Measurements from ENCODE around the gene ROMO1. TPM values are rescaled to one million over a fixed set of nuclear protein-coding genes. Genes with fewer than 3 reads are reported as not detected.

ROMO1 gene
- total and polyA plus RNA-seq, 2 of the 8 experiments (the other 6 are each of a cell fraction or from before 2014, with no cell fraction given), result 164 to 702 TPM

GRCh38 chr20:35660122-35660937 is 38.9 kb upstream of the ROMO1 start:
- Histone ChIP-seq H4K91ac (replicated peaks; ENCODE audit: insufficient read length, low read length) (no peak overlapping the region), H3K79me1 (ENCODE audit: low read depth, low read length) (no peaks in the 10 kb centered on the region), H3K9ac (replicated peaks in 1 of 4; ENCODE audit: extremely low read depth in 1 of 4, low read depth in 3 of 4, low read length in 3 of 4) (no peak overlapping the region), H2BK120ac (replicated peaks; ENCODE audit: low read depth, low read length) (no peak overlapping the region), H3K23me2 (ENCODE audit: low read depth, low read length) (peaks cover 9% of the 10 kb centered on the region), H3K4ac (replicated peaks; ENCODE audit: insufficient read length, low read depth, low read length) (no peak overlapping the region), H3K56ac (replicated peaks; ENCODE audit: insufficient read length, low read depth, low read length) (no peak overlapping the region), H2AFZ (ENCODE audit: low read length) (no peak overlapping the region), H2BK15ac (ENCODE audit: low read length) (no peak overlapping the region), H3K23ac (ENCODE audit: insufficient read length) (no peak overlapping the region), H3K9me3 (ENCODE audit: insufficient read depth in 2 of 2, low read depth in 1 of 2, low read length in 1 of 2) (no peaks in the 10 kb centered on the region), H3K79me2 (ENCODE audit: control insufficient read depth in 1 of 2, insufficient read depth in 2 of 2, low read length in 2 of 2) (peaks cover 71 to 95% of the 10 kb centered on the region in 2 experiments), H2BK5ac (ENCODE audit: low read depth, low read length) (no peak overlapping the region), H3K14ac (ENCODE audit: insufficient read length) (no peak overlapping the region), H3K4me1 (replicated peaks in 1 of 4; ENCODE audit: control insufficient read depth in 3 of 4, insufficient read depth in 4 of 4, low read length in 3 of 4) (peaks cover 0 to 7% (median 0%) of the 10 kb centered on the region in 4 experiments; a peak in 3 of 7 replicates), H3K36me3 (ENCODE audit: control insufficient read depth in 2 of 4, insufficient read depth in 4 of 4, low read length in 3 of 4) (peaks cover 0 to 6% (median under 1%) of the 10 kb centered on the region in 4 experiments; a peak in 2 of 8 replicates), H2BK20ac (ENCODE audit: low read length) (no peak overlapping the region), H2BK12ac (ENCODE audit: low read depth, low read length) (no peak overlapping the region), H3K4me3 (ENCODE audit: extremely low read depth in 1 of 4, insufficient read depth in 2 of 4, low read depth in 3 of 4, low read length in 4 of 4) (peak overlapping the region in 1 of 4 experiments; percentile 92; a peak in 2 of 8 replicates), H2AK5ac (ENCODE audit: low read depth, low read length) (no peak overlapping the region), H3K18ac (ENCODE audit: extremely low read depth, low read length) (no peak overlapping the region), H3K27ac (ENCODE audit: low read depth, low read length) (no peak overlapping the region), H4K20me1 (replicated peaks in 1 of 2; ENCODE audit: control insufficient read depth in 1 of 2, insufficient read depth in 2 of 2, low read length in 2 of 2) (peaks cover 51 to 56% of the 10 kb centered on the region in 2 experiments), H4K5ac (ENCODE audit: insufficient read length, low read depth, low read length) (no peak overlapping the region), H3K27me3 (replicated peaks in 1 of 4; ENCODE audit: control insufficient read depth in 3 of 4, extremely low read depth in 1 of 4, insufficient read depth in 3 of 4, low read length in 3 of 4) (no peaks in the 10 kb centered on the region), H3K4me2 (ENCODE audit: insufficient read depth in 1 of 2, low read depth in 2 of 2, low read length in 2 of 2) (peak overlapping the region in 1 of 2 experiments; percentile 14; a peak in 2 of 4 replicates), H4K8ac (ENCODE audit: extremely low read depth, insufficient read depth, low read length) (no peak overlapping the region)
- TF ChIP-seq JUN (IDR thresholded peaks at IDR 0.05; ENCODE audit: low read depth, low read length) (no peak), KDM5A (IDR thresholded peaks at IDR 0.05; ENCODE audit: low read length) (no peak), RNF2 (IDR thresholded peaks at IDR 0.05; ENCODE audit: borderline replicate concordance, low read depth, low read length, missing control alignments, poor library complexity, severe bottlenecking) (no peak), RBBP5 (IDR thresholded peaks at IDR 0.05; ENCODE audit: borderline replicate concordance, low read depth, low read length) (no peak)
- ChIA-PET CTCF (ENCODE audit: partially characterized antibody) (interaction anchor here (1.6 to 2.0 kb wide), 2 partner anchors 12 to 42 kb away, joined by 3 to 6 read pairs; no protein-coding TSS in a partner anchor), POLR2A (ENCODE audit: partially characterized antibody) (interaction anchor here (0.6 to 2.5 kb wide), 13 partner anchors 8 to 412 kb away, joined by 3 to 10 read pairs (median 4); partner anchors contain the start of gene ERGIC3)
- FAIRE-seq (no peak), DNase-seq (ENCODE audit: low read depth in 1 of 2, low spot score in 2 of 2) (peak in 1 of 2 experiments; percentile 38)
- 87% methylated on average over 10 of the region's 10 CpGs; no CpG with 5 or more reads in 1 of the 2 experiments for WGBS, 2 experiments (ENCODE audit: extremely low coverage in 1 of 2, insufficient coverage in 1 of 2, insufficient read length in 1 of 2, insufficient replicate concordance in 2 of 2, low coverage in 1 of 2, low lambda C conversion rate in 2 of 2, missing lambda C conversion rate in 1 of 2)
